Endothelial cell of umbilical vein (primary cell): ENCODE data around the gene SPA17. TPM values are rescaled to one million over a fixed set of nuclear protein-coding genes. Genes with fewer than 3 reads are reported as not detected.

ENCODE experiments used
- BruUV-seq: library from RNA; stranded (reverse); fragments of 400-500 nt; replicated peaks from 2 replicates; lab custom pipeline; 2021; lab: Mats Ljungman, UMichigan
- CTCF ChIA-PET: fragments of 300-600, 350-600 bp; sonication (Branson Sonifier 250); formaldehyde crosslinking; loops from one replicate; lab custom pipeline; 2021; ENCODE audit warnings: antibody characterized with exemption, inconsistent platforms; lab: Charles Lee
- POLR2A ChIA-PET: fragments of 300-600, 350-600 bp; sonication (Branson Sonifier 250); formaldehyde crosslinking; loops from one replicate; lab custom pipeline; 2021; ENCODE audit warnings: antibody characterized with exemption, inconsistent platforms; lab: Charles Lee
- DNase-seq: peaks from one replicate; pipeline ENCODE4 v3.0.0-alpha.2; 2011; ENCODE audit warnings: low read depth, low spot score
- FAIRE-seq: peaks from 2 replicates; lab custom pipeline; 2011; peaks lifted over from hg19 to GRCh38; lab: Jason Lieb, UNC
- H2AFZ ChIP-seq: 2 replicates; pipeline ENCODE4 v1.6.0; 2012; ENCODE audit warnings: low read depth, low read length, control low read depth, inconsistent platforms
- H3K27ac ChIP-seq: 2 replicates; pipeline ENCODE4 v1.5.1; 2011; ENCODE audit warnings: low read depth, mild to moderate bottlenecking, control low read depth, low read length, moderate library complexity; ENCODE audit not compliant: insufficient read depth
- H3K27me3 ChIP-seq, 2 experiments: 2 replicates each; pipeline versions ENCODE4 v1.6.0 to v1.6.1; 2011; ENCODE audit warnings: low read length in 2 of 2, mixed read lengths in 1 of 2; ENCODE audit not compliant: control insufficient read depth in 2 of 2, insufficient read depth in 2 of 2
- H3K36me3 ChIP-seq, 2 experiments: 2 replicates in 1 of 2; 3 replicates in 1 of 2; pipeline ENCODE4 v1.5.1; 2011; ENCODE audit warnings: low read length in 2 of 2, mild to moderate bottlenecking in 1 of 2, moderate library complexity in 1 of 2; ENCODE audit not compliant: control insufficient read depth in 2 of 2, insufficient read depth in 2 of 2; ENCODE audit errors: extremely low read depth in 1 of 2
- H3K4me1 ChIP-seq: 3 replicates; pipeline ENCODE4 v1.5.1; 2011; ENCODE audit warnings: mild to moderate bottlenecking, low read length; ENCODE audit not compliant: control insufficient read depth, insufficient read depth; ENCODE audit errors: extremely low read depth
- H3K4me2 ChIP-seq: 2 replicates; pipeline ENCODE4 v1.6.1; 2011; ENCODE audit warnings: low read length, control low read depth, mixed read lengths; ENCODE audit not compliant: insufficient read depth
- H3K4me3 ChIP-seq, 3 experiments: fragments of 200-600 bp in 1 of 3; sonication (generic), shearing (Covaris generic) in 1 of 3; replicated peaks in 1 of 3; 2 replicates each; pipeline ENCODE4 v1.5.1; 2011 to 2016; ENCODE audit warnings: control low read depth in 3 of 3, low read length in 3 of 3, mild to moderate bottlenecking in 2 of 3, inconsistent platforms in 1 of 3, low read depth in 1 of 3, moderate library complexity in 1 of 3; ENCODE audit not compliant: insufficient read depth in 1 of 3
- H3K79me2 ChIP-seq: 2 replicates; pipeline ENCODE4 v1.6.0; 2012; ENCODE audit warnings: low read length, inconsistent platforms; ENCODE audit not compliant: control insufficient read depth, insufficient read depth
- H3K9ac ChIP-seq: replicated peaks from 2 replicates; pipeline ENCODE3; 2011; ENCODE audit warnings: low read length, control low read depth; ENCODE audit not compliant: insufficient read depth; ENCODE audit errors: extremely low read depth
- H3K9me1 ChIP-seq: replicated peaks from 3 replicates; pipeline ENCODE4 v1.6.0; 2011; ENCODE audit warnings: mild to moderate bottlenecking, low read length; ENCODE audit not compliant: control insufficient read depth, insufficient read depth; ENCODE audit errors: extremely low read depth
- H3K9me3 ChIP-seq: replicated peaks from 2 replicates; pipeline ENCODE4 v1.5.1; 2012; ENCODE audit warnings: low read length, inconsistent platforms; ENCODE audit not compliant: control insufficient read depth, insufficient read depth
- H4K20me1 ChIP-seq: replicated peaks from 2 replicates; pipeline ENCODE3; 2011; ENCODE audit warnings: mild to moderate bottlenecking, low read length; ENCODE audit not compliant: control insufficient read depth, insufficient read depth; ENCODE audit errors: extremely low read depth
- EZH2 ChIP-seq: IDR thresholded peaks from 2 replicates; pipeline ENCODE4 v1.6.1; 2012; ENCODE audit warnings: borderline replicate concordance, low read depth, mild to moderate bottlenecking, moderate library complexity, low read length, inconsistent platforms; ENCODE audit not compliant: severe bottlenecking
- FOS ChIP-seq: IDR thresholded peaks from 2 replicates; pipeline ENCODE4 v1.6.1; 2011; ENCODE audit warnings: mild to moderate bottlenecking, low read length, moderate library complexity, borderline replicate concordance; ENCODE audit not compliant: insufficient read depth
- GATA2 ChIP-seq: IDR thresholded peaks from 2 replicates; pipeline ENCODE4 v1.7.0; 2011; ENCODE audit warnings: low read depth, mild to moderate bottlenecking, moderate library complexity, mixed read lengths, low read length; ENCODE audit not compliant: insufficient read length, insufficient read depth
- JUN ChIP-seq: IDR thresholded peaks from 2 replicates; pipeline ENCODE4 v1.6.1; 2011; ENCODE audit warnings: borderline replicate concordance, low read depth; ENCODE audit not compliant: insufficient read length, insufficient read depth
- MAX ChIP-seq: IDR thresholded peaks from 2 replicates; pipeline ENCODE4 v1.6.1; 2011; ENCODE audit not compliant: insufficient read depth, insufficient read length
- MYC ChIP-seq: IDR thresholded peaks from one replicate; pipeline ENCODE4 v1.6.1; 2011; ENCODE audit warnings: mild to moderate bottlenecking, low read depth, low read length
- POLR2A ChIP-seq: IDR thresholded peaks from 2 replicates; pipeline ENCODE4 v1.6.1; 2012; ENCODE audit warnings: low read depth, mild to moderate bottlenecking, control low read depth, low read length
- POLR2AphosphoS5 ChIP-seq: IDR thresholded peaks from 2 replicates; pipeline ENCODE4 v1.6.1; 2012; ENCODE audit warnings: low read depth, mild to moderate bottlenecking, control low read depth, low read length, moderate library complexity; ENCODE audit not compliant: insufficient read depth
- dilution Hi-C: fragments of 300-500 bp; cut with MboI; formaldehyde crosslinking; loops from one replicate; pipeline ENCODE4 v1.15.0; 2019; ENCODE audit warnings: low sequenced_read_pairs; ENCODE audit not compliant: extremely low pct_ligation_motif_present
- intact Hi-C: fragments of 100-400 bp; cut with micrococcal nuclease; formaldehyde crosslinking; loops from one replicate; pipeline ENCODE4 v1.10.0; 2022
- polyA plus RNA-seq, 4 experiments: library from polyadenylated mRNA; depleted of rRNA in 3 of 4; stranded (reverse) in 3 of 4; unstranded in 1 of 4; fragments of >200 nt; gene quantifications; 2 replicates each; pipeline versions ENCODE4 v1.2.1 to v1.2.3, GENCODE V29; 2011 to 2012; ENCODE audit warnings: missing spikeins in 1 of 4
- total RNA-seq: library from RNA; stranded (reverse); gene quantifications from 2 replicates; pipeline ENCODE4 v1.2.3, GENCODE V29; 2021
- TF ChIP-seq, protein P1 (sequence below), 2 donors: IDR thresholded peaks; 1 replicate in 1 of 2; 2 replicates in 1 of 2; pipeline ENCODE4 v1.5.1; 2011; ENCODE audit warnings: low read length in 2 of 2, mild to moderate bottlenecking in 2 of 2, moderate library complexity in 2 of 2, control low read depth in 1 of 2, inconsistent platforms in 1 of 2, low read depth in 1 of 2; ENCODE audit not compliant: insufficient read depth in 1 of 2; ENCODE audit errors: extremely low read depth in 1 of 2

SPA17 gene
- total and polyA plus RNA-seq, 2 donors (not counting 3 experiments of a cell fraction or from before 2014, with no cell fraction given) = 3.9 to 4.7 TPM

- no peaks in the 10 kb centered on the region for H3K9me3 ChIP-seq
- H3K4me1 ChIP-seq = no peaks in the 10 kb centered on the region
- H4K20me1 ChIP-seq = no peaks in the 10 kb centered on the region
- TF ChIP-seq, protein P1, sequence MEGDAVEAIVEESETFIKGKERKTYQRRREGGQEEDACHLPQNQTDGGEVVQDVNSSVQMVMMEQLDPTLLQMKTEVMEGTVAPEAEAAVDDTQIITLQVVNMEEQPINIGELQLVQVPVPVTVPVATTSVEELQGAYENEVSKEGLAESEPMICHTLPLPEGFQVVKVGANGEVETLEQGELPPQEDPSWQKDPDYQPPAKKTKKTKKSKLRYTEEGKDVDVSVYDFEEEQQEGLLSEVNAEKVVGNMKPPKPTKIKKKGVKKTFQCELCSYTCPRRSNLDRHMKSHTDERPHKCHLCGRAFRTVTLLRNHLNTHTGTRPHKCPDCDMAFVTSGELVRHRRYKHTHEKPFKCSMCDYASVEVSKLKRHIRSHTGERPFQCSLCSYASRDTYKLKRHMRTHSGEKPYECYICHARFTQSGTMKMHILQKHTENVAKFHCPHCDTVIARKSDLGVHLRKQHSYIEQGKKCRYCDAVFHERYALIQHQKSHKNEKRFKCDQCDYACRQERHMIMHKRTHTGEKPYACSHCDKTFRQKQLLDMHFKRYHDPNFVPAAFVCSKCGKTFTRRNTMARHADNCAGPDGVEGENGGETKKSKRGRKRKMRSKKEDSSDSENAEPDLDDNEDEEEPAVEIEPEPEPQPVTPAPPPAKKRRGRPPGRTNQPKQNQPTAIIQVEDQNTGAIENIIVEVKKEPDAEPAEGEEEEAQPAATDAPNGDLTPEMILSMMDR (IDR thresholded peaks at IDR 0.05; ENCODE audit: extremely low read depth in 1 of 2, insufficient read depth in 1 of 2, low read depth in 1 of 2, low read length in 2 of 2) = no peak
- TF ChIP-seq MAX = no peak
- no peak for TF ChIP-seq EZH2
- no peak for TF ChIP-seq MYC
- no peak for TF ChIP-seq GATA2
- no peak for TF ChIP-seq FOS
- no peak for TF ChIP-seq POLR2A
- no peak for TF ChIP-seq JUN
- TF ChIP-seq POLR2AphosphoS5 = no peak
- H3K27me3 ChIP-seq = no peaks in the 10 kb centered on the region
- H3K4me2 ChIP-seq = no peak overlapping the region
- H3K9me1 ChIP-seq = no peaks in the 10 kb centered on the region
- DNase-seq (no peak), FAIRE-seq (no peak)
- ChIA-PET POLR2A (no interaction called here), CTCF (no interaction called here)
- no peaks in the 10 kb centered on the region for H3K79me2 ChIP-seq
- dilution Hi-C loops (no loop called here), intact Hi-C loops (no loop called here)
- H3K4me3 ChIP-seq = no peak overlapping the region
- H3K9ac ChIP-seq = no peak overlapping the region
- H2AFZ ChIP-seq = no peak overlapping the region
- no peaks in the 10 kb centered on the region for H3K36me3 ChIP-seq
- no peak overlapping the region for H3K27ac ChIP-seq
- BruUV-seq = no TSS peak
Measured at GRCh38 chr11:124707829-124708228, 34.1 kb downstream of the SPA17 start.
